SW480 (cell line): ENCODE data around the gene MMP24OS.
A peak's percentile ranks its signal among the peaks of the same experiment; 100 is the strongest.

ENCODE experiments used
- DNase-seq: peaks from one replicate; pipeline ENCODE4 v3.0.0-alpha.2; 2016; ENCODE audit warnings: low spot score

MMP24OS gene

GRCh38 chr20:35306931-35307517, 29.1 kb upstream of the MMP24OS start:
- peak; percentile 90 for DNase-seq

DNA sequence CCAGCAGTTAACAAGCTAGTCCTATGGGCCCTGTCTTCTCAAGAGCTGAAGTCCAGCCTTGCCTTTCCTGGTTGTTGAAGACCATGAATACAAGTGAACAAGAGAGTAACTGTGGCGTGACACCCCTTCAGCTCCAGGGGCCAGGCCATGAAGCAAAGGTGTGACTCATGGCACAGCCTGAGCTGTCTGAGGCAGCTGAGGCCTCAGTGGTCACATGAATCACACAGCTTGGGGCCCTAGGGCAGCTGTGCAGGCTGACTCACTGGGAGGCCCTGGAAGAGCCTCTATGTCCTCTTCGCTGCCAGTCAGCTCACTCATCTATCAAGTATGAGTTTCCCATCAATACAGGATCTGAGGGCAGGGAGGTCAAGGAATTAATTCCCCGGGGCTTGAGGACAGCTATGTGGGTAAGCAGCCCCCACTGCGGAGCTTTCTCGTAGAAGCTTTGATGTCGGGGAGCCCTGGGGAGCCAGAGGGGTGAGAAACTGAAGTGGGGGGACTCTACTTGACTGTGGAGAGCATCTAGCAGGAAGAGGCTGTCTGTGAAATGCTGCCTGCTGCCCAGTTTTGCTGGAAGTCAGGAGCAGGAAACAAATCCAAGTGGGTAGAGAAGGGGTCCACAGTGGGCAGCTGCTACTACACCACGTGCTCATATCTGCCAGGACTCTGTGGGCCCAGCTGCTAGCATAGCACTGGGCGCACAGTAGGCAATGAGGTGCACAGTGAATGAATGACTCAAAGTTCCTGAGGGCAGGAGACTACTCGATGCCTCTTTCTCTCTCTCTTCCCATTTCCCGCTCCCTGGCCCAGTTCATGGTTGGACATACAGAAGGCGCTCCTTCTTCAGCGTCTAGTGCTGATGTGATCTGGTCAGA, 28.0 kb upstream of the MMP24OS start:
- DNase-seq, result peak; percentile 100

- no peak for DNase-seq
Observed at GRCh38 chr20:35304956-35305355, 27.0 kb upstream of the MMP24OS start.

DNA sequence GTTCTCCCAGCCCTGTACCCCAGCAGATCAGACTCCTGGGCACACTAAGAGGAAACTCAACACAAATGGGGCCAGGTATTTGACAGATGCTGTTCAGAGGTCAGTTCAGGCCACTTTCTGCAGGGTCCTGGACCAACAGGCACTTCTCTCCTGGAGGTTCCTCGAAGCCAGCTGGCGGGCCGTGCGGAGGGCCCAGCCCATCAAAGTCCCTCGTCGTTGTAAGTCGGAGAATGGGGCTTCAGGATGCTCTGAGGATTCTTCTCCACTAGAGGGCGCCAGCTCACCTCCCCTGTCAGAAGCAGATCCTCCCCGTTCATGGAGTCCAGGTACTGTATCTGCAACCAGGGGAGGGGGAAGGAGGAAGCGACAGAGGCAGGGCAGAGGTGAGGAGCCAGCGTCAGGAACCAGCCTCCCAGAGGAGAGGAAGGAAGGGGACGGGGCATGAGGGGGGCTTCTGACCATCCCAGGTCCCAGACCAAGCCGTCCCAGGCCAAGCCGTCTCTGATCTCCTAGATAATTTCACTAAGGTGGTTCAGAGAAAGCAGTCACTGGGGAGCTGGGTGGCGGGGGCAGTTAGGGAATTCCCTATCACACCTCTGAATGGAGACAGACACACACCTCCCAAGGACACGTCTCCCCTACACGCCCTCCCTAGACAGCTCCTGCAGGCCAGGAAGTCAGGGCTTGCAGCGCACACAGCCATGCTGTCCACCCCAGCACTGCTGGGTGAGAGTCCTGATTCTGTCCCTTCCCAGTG, 26.0 kb upstream of the MMP24OS start:
- DNase-seq, result peak; percentile 96

- DNase-seq, result no peak
Observed at GRCh38 chr20:35303382-35303734, 25.4 kb upstream of the MMP24OS start.

DNA sequence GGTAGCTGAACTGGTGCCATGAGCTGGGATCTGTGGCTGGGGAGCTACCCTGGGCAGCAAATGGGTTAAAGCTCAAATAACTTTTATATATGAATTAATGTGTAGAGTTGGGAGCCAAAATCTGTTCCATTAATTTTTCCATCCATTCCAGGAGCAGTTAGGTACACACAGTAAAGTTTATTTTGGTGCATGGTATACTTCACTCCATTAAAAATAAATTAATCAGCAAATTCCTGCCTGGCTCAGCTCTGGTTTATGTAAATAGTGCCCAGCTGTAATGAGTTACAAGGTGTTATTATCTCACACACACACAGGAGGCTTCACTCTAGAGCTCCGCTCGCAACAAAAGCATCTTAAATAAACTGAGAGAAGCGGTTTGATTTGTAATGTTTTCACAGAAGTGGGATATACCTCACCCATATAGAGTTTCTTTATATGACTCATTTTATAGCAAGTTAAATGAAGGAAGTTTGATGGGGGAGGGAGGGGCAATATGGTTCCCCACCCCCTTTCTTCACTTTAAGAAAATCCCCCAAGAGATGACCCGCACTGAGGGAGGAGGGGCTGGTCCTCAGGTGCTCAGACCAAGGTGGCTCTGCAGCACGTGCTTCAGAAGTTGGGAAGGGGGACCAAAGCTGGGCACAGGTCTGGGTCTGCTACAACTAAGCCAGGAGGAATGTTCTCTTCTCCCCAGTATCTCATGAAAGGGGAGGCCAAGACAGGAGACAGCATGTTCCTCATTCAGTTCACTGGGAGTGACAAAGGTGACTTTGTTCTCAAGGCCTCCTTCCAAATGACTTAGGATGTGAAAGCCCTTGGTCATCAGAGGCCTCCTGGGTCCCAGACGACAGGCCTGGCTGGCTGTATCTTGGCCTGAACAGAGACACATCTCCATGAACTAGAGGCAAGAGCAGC, 24.8 kb upstream of the MMP24OS start:
- DNase-seq, result no peak

DNA sequence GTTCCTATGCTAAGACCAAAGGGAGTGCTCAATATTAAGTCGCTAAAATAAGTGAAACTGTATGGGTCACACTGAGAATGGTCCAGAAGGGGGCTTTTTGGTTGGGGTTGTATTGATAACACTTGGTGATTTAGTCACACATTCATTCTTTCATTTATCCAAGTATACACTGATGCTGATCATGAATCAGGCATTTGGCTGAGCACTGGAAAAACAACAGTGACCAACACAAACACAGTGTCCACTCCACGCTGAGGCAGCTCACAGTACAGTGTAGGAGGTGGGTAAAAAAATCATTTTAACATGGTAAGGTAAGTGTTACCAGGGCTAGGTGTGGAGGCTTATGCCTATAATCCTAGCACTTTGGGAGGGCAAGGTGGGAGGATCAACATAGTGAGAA, 23.5 kb upstream of the MMP24OS start:
- no peak for DNase-seq

- DNase-seq, result no peak
Observed at GRCh38 chr20:35300469-35301262, 22.7 kb upstream of the MMP24OS start.

DNA sequence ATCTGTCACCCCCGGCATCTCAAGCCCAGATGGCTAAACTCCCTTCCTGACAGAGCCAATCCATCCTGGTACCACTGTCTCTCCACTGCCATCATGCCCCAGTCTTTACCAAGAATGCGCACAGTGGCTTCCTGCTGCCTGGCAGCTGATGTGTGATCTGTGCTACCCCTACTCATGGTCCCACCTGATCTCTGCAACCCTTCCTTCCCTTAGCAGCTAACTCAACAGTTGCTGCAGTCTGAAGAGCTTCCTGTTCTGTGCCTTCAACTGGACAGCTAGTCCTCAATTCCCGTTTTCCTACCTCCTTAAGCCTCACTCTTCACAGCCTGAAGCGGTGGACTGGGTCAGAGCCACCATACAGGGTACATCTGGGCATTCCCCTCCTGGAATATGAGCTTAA, 21.9 kb upstream of the MMP24OS start:
- no peak for DNase-seq

GRCh38 chr20:35298264-35298663, 20.3 kb upstream of the MMP24OS start:
- DNase-seq, result no peak

GRCh38 chr20:35297740-35298139, 19.8 kb upstream of the MMP24OS start:
- DNase-seq, result no peak

GRCh38 chr20:35297155-35297554, 19.2 kb upstream of the MMP24OS start:
- DNase-seq, result peak; percentile 50

- DNase-seq, result no peak
Observed at GRCh38 chr20:35296101-35296554, 18.2 kb upstream of the MMP24OS start.

DNA sequence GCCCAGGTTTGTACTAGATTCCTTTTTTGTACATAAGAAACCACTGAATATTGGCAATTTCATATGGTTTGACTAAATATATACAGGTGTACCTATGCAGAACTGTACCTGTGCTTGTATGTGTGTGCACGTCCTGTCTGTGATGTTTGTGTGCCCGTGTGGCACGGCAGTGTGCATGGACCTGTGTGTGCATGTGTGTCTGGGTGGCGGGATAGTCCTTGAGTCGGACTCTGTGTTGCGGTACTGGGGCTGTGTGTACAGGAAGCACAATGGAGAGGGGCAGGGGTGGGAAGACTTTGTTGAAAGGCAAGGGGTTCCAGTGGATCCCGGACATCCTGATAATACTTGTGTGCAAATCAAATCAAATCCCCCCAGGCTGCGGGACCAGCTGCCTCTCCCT, 17.8 kb upstream of the MMP24OS start:
- no peak for DNase-seq

- DNase-seq, result no peak
Observed at GRCh38 chr20:35295058-35295457, 17.1 kb upstream of the MMP24OS start.

DNA sequence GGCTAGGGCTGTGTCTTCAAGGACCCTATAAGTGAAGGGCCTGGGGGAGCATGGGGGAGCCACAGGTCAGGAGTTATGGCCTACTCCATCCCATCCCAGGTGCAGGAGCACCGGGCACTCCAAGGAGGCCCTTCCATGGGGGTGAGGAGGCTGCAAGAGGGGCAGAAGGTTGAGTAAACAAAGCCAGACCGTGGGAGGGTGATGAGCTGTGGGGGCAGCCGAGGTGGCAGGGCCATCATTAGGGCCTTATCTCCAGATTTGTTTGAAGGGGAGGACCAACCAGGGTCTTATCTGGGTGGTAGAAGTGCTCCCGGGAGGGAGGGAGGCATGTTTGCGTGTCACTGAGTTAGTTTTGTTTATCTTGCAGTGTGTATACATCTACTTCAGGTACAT, 16.4 kb upstream of the MMP24OS start:
- DNase-seq, result no peak

DNA sequence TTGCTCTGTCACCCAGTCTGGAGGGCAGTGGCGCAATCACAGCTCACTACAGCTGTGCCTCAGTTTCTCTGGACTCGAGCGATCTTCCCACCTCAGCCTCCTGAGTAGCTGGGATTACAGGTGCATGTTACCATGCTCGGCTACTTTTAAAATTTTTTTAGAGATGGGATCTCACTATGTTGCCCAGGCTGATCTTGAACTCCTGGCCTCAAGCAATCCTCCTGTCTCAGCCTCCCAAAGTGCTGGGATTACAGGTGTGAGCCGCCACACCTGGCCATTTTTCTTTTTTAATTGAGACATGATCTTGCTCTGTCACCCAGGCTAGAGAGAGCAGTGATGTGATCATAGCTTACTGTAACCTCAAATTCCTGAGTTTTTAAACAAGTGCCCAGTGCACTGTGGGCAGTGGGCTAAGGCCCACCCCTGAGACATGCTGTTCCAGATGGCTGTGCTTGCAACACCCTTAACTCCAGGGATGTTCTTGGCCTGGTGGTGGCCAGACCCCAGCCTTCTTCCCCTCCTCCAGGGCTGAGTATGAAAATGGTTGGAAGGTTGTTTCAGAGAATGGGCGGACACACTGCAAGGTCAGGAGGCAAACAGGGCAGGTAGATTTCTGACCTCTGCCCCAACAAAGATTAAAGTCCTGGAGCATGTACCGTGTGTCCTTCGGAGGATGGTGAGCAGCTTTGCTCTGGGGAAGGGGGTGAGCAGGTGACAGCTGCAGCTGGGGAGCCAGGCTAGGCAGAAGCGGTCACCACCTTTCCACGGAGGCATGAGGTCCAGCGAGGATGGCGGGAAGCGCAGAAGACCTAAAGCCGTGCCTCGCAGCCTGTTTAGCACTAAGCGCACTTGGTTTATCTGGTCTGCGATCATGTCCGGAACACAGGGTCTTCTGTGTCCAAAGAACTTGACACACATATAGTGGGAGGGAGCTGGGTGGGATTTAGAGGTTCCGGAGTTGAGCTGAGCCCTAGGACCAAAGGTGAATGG, 15.7 kb upstream of the MMP24OS start:
- DNase-seq, result no peak

GRCh38 chr20:35292504-35293285, 14.8 kb upstream of the MMP24OS start:
- no peak for DNase-seq
